ENCODE results near the gene VAPA. TPM values are rescaled to one million over a fixed set of nuclear protein-coding genes. Genes with fewer than 3 reads are reported as not detected.
A peak's percentile ranks its signal among the peaks of the same experiment; 100 is the strongest.
"Not testable (repeated sequence)": the region's sequence is repeated elsewhere in the genome, so short reads cannot be mapped to it uniquely, and the experiment has no call there.

VAPA gene
- total RNA-seq, 1 donor from 2014 or later: 167 TPM

- DNase-seq: no peak
These were observed 27.8 kb upstream of the VAPA start for GRCh38 chr18:9886005-9886348.

GRCh38 chr18:9887992-9888391, 25.8 kb upstream of the VAPA start:
- no peak for DNase-seq

DNA sequence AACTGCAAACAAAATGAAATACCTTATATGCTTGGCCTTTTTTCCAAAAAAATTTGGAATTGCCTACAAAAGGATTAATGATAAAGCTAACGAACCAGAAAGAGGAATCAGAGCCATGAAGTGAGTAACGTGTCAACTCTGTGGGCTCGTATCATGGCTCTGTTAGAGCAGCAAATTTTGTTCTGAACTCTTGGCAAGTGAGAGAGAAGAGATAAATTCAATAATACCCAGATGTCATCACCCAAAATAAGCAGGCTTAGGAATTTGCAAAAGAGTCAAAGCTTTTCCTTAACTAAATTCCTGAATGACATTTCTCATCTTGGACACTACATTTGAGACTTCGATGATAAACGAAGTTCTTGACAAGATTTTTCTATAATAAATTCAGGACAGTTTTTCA, 23.6 kb upstream of the VAPA start:
- DNase-seq: no peak

DNA sequence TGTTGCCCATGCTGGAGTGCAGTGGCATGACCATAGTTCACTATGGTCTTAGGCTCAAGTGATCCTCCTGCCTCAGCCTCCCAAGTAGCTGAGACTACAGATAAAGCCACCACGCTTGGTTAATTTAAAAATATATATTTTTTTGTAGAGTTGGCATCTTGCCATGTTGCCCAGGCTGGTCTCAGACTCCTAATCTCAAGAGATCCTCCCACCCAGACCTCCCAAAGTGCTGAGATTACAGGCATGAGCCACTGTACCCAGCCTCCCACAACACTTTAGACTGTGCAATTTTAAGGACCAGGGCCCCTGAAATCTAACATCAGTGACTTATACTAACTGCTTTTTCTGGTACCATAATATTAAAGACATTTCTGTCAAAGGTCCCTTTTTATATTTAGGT, 22.9 kb upstream of the VAPA start:
- no peak for DNase-seq

- not testable (repeated sequence) for DNase-seq
These were observed 22.3 kb upstream of the VAPA start for GRCh38 chr18:9891515-9891914.

GRCh38 chr18:9894454-9895068, 19.3 kb upstream of the VAPA start:
- DNase-seq: no peak

- DNase-seq: no peak
These were observed 16.7 kb upstream of the VAPA start for GRCh38 chr18:9897129-9897528.

DNA sequence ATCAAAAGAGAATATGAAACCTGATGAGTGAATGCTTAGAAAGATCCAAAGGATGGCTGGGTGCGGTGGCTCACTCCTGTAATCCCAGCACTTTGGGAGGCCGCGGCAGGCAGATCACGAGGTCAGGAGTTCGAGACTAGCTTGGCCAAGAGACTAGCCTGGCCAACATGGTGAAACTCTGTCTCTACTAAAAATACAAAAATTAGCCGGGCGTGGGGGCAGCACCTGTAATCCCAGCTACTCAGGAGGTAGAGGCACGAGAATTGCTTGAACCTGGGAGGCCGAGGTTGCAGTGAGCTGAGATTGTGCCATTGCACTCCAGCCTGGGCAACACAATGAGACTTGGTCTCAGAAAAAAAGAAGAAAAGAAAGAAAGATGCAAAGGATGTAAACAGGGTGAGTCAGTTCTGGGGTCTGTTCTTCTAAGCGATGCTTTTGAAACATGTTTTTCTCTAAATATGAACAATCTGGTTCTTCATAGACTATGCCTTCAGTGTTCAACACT, 16.0 kb upstream of the VAPA start:
- not testable (repeated sequence) for DNase-seq

- no peak for DNase-seq
These were observed 14.8 kb upstream of the VAPA start for GRCh38 chr18:9898792-9899549.

- DNase-seq: not testable (repeated sequence)
These were observed 14.3 kb upstream of the VAPA start for GRCh38 chr18:9899550-9899930.

DNA sequence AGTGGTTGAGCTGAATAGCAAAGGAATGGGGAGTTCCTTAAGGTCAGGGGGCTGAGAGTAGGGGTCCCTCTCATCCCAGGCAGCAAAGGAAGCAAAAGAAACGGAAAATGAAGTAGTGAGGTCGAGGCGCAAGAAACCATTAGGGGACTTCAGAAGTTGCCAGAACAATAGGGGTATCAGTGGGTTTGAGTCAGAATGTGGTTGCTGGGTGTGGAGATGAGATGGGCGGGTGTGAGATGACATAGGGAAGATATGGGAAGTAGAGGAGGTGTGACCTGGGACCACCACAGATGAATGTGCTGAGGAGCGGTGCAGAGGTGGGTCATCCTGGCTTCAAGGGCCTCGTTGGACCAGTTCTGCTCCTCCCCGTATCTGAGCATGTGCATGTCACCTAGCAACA, 13.1 kb upstream of the VAPA start:
- DNase-seq: no peak

DNA sequence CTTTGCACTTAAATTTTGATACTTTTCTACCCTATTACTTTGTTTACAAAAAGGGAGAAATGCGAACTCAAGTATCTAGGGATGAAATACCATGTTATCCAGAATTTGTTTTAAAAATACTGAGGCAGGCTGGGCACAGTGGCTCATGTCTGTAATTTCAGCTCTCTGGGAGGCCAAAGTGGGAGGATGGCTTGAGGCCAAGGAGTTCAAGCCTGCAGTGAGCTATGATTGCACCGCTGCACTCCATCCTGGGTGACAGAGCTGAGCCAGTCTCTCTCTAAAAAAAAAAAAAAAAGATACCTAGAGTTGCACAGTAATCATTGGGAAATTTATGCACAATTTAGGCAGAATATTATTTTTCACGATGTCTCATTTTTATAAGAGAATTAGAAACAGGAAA, 12.4 kb upstream of the VAPA start:
- no peak for DNase-seq

- not testable (repeated sequence) for DNase-seq
These were observed 11.6 kb upstream of the VAPA start for GRCh38 chr18:9902264-9902663.

DNA sequence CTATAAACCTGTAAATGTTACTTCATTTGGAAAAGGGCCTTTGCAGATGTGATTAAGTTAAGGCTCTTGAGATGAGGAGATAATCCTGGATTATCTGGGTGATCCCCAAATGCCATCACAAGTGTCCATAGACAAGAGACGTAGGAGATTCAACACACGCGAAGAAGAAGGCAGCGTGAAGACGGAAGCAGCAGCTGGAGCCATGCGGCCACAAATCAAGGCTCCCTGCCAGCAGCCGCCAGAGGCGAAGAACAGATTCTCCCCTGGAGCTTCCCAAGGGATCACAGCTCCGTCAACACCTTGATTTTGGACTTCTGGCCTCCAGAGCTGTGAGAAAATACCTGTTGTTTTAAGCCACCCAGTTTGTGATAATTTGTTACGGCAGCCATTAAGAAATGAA, 11.0 kb upstream of the VAPA start:
- DNase-seq: no peak

DNA sequence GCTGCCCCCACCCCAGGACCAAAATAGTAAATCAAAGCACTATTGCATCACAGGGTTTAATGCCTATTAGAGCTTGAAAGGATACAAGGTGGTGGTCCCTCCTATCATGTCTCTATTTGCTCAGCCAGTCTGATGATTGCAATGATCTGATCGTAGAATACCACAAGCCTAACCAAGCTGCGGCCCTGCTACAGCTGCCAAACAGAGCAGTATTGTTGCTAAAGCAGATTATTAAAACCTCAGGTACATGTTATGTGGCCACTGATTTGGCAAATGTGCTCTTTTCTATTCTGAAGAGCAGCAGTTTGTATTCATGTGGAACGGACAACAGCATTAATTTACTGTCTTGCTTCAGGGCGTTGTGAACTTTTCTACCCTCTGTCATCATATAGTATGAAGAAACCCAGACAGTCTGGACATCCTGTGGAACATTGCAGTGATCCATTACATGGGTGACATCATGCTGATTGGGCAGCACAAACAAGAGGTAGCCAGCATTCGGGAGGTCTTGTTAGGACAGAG, 8.4 kb upstream of the VAPA start:
- no peak for DNase-seq

- DNase-seq: no peak
These were observed 7.3 kb upstream of the VAPA start for GRCh38 chr18:9906481-9906880.

- no peak for DNase-seq
These were observed 5.9 kb upstream of the VAPA start for GRCh38 chr18:9907867-9908266.

DNA sequence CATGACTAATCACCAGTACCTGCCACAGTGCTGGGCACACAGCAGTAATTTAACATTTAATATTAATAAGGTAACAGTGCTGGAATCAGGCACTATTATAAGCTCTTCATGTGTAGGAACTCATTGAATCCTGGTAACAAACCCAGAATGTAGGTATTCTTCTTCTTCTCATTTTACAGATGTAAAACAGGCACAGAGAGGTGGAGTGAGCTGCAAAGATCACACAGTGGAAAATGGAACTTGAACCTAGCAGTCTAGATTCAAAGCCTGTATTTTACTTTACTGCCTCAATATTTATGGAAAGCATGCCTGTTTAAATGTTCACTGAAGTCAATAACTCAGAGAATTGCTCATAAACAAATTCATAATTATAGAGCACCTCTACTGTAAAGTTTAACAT, 3.7 kb upstream of the VAPA start:
- no peak for DNase-seq

GRCh38 chr18:9910661-9911060, 3.2 kb upstream of the VAPA start:
- DNase-seq: no peak

DNA sequence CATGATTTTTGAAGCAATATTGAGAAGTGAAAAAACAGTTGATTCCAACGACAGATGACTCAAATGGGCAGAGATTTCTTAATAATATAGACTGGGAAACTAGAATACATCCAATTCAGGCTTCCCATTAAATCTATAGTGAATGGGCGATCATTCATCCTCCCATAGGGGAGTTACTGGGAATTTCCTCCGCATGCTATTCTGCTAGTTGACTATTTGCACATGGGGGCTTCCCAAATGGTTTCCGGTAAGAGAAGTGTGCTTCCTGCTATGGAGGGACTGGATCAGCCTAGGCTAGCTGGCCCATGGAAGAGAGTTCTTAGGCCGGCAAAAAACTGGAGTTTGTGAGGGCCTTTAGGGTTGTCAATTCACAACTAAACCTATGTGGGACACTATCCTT, 2.6 kb upstream of the VAPA start:
- no peak for DNase-seq

DNA sequence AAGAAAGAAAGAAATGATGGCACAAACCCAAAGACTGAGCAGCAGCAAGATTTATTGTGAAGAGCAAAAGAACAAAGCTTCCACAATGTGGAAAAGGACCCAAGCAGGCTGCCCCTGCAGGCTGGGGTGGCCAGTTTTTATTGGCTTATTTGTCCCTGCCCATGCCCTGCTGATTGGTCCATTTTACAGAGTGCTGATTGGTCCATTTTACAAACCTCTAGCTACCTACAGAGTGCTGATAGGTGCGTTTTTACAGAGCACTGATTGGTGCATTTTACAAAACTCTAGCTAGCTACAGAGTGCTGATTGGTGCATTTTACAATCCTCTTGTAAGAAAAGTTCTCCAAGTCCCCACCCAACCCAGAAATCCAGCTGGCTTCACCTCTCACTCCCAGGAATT, 1.5 kb upstream of the VAPA start:
- not testable (repeated sequence) for DNase-seq

DNA sequence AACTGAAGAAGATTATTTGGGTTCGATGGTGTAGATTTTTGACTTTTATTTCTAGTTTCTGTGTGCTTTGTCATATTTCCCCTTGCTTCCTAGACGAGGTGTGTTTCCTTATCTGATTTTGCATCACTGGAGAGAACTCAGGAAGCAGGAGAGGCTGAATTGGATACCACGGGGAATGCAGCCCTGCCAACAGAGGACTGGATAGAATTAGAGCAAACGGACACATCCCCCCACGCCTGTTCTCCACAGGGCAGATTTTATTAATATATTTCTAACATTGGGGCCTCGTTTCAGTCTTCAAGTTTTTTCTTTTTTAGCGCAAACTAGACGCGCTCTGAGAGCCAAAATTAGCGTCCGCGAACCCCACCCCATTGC, 678 bp upstream of the VAPA start:
- no peak for DNase-seq

DNA sequence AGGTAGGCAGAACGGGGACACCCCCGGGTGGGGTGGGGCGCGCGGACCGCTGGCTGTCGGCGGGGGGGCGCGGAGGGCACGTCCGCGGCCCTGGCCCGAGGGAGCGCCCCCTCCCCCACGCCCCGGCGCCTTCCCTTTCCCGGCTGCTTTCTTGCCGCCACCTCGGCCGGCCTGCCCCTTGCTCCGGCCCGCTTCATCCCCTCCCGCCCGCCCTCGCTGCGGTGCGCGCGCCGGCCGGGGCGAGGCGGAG, 443 bp downstream of the VAPA start:
- no peak for DNase-seq

DNA sequence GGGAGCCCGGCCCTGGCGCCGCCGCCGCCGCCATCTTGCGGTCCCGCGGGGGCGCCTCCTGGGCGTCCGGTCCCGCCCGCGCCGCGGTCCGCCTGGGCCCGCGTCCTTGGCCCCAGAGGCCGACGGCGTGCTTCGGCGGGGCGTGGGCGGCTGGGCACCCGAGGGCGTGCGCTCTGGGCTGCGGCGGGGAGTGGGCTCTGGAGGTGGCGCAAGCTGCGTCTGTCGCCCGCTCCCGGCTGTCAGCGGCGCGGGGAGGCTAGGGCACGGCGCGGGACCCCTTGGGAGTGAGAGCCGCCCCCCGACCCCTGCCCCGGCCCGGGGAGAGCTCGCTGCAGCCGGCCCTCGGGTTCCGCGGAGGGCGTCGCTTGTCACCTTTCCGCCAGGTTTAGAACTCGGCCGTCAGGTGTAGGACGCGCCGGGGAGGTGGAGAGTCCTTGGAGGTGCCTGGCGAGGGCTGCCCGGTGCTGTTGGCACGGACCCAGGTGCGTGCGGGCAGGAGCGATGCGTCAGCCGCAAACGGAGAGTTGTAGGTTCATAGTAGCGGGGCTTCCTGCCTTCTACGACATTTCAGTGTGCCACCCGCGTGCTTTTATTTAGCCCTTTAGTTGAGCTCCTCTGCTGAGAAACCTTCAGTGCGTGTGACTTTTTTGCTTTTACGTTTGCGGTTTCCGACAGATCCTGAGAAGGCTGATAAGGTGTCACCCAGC, 921 bp downstream of the VAPA start:
- peak; percentile 5 for DNase-seq
